ENCODE results near the gene B3GNT9.

- TF ChIP-seq CTCF (conservative IDR thresholded peaks at IDR 0.05; ENCODE audit: low read depth, low read length) (0 out of 2 replicates have a peak, but pooled peaks have one; percentile 9), EZH2phosphoT487 (IDR thresholded peaks at IDR 0.05; ENCODE audit: borderline replicate concordance, low read length) (no peak), EZH2 (IDR thresholded peaks at IDR 0.05; ENCODE audit: low read length, unreplicated experiment) (no peak)
Observed at GRCh38 chr16:67101311-67102082, 49.3 kb downstream of the B3GNT9 start.
